Stimulated activated CD4-positive, alpha-beta T cell treated with anti-CD3 and anti-CD28 coated beads, Interleukin-1b, Interleukin-23, amount 100 ng/mL, for 48 hours (primary cell): ENCODE results near the gene GRIA4.

Experiments used
- DNase-seq: peaks from one replicate; pipeline ENCODE4 v3.0.0-alpha.2; 2020

GRIA4 gene

GRCh38 chr11:105799263-105799662 is 189.4 kb downstream of the GRIA4 start:
- DNase-seq: no peak

GRCh38 chr11:105799728-105800462 is 190.0 kb downstream of the GRIA4 start:
- no peak for DNase-seq

- no peak for DNase-seq
Observed at GRCh38 chr11:105802390-105802789, 192.5 kb downstream of the GRIA4 start.

- DNase-seq: no peak
Observed at GRCh38 chr11:105811242-105811641, 201.4 kb downstream of the GRIA4 start.

GRCh38 chr11:105821372-105821771 is 211.5 kb downstream of the GRIA4 start:
- no peak for DNase-seq

GRCh38 chr11:105821781-105822180 is 211.9 kb downstream of the GRIA4 start:
- DNase-seq: no peak

- no peak for DNase-seq
Observed at GRCh38 chr11:105823495-105824033, 213.7 kb downstream of the GRIA4 start.

- DNase-seq: no peak
Observed at GRCh38 chr11:105824457-105825013, 214.7 kb downstream of the GRIA4 start.

- DNase-seq: no peak
Observed at GRCh38 chr11:105825141-105825540, 215.3 kb downstream of the GRIA4 start.

- DNase-seq: no peak
Observed at GRCh38 chr11:105827906-105828305, 218.0 kb downstream of the GRIA4 start.

- DNase-seq: no peak
Observed at GRCh38 chr11:105829084-105829483, 219.2 kb downstream of the GRIA4 start.

- DNase-seq: no peak
Observed at GRCh38 chr11:105834461-105834860, 224.6 kb downstream of the GRIA4 start.

- DNase-seq: no peak
Observed at GRCh38 chr11:105838668-105839384, 229.0 kb downstream of the GRIA4 start.

GRCh38 chr11:105840391-105840790 is 230.5 kb downstream of the GRIA4 start:
- no peak for DNase-seq

- no peak for DNase-seq
Observed at GRCh38 chr11:105852403-105852802, 242.5 kb downstream of the GRIA4 start.

- DNase-seq: no peak
Observed at GRCh38 chr11:105854269-105854668, 244.4 kb downstream of the GRIA4 start.

- no peak for DNase-seq
Observed at GRCh38 chr11:105856954-105857353, 247.1 kb downstream of the GRIA4 start.

GRCh38 chr11:105857728-105858127 is 247.9 kb downstream of the GRIA4 start:
- DNase-seq: no peak

GRCh38 chr11:105858841-105859240 is 249.0 kb downstream of the GRIA4 start:
- no peak for DNase-seq

GRCh38 chr11:105860105-105860504 is 250.2 kb downstream of the GRIA4 start:
- DNase-seq: no peak

- no peak for DNase-seq
Observed at GRCh38 chr11:105861225-105861624, 251.4 kb downstream of the GRIA4 start.

GRCh38 chr11:105862736-105863367 is 253.0 kb downstream of the GRIA4 start:
- no peak for DNase-seq

GRCh38 chr11:105863523-105863922 is 253.7 kb downstream of the GRIA4 start:
- DNase-seq: no peak
